ENCODE results near the gene PRRT4.

Gene PRRT4

GRCh38 chr7:128404143-128404681 lies 42.7 kb upstream of the PRRT4 start (continued):
- TF ChIP-seq TCF7L2 (IDR thresholded peaks at IDR 0.05; ENCODE audit: borderline replicate concordance, low read depth, low read length) (no peak), ZNF121 (tag by site-specific recombination; IDR thresholded peaks at IDR 0.05) (no peak), BCL11A (tag by site-specific recombination; IDR thresholded peaks at IDR 0.05; ENCODE audit: low read depth) (no peak), ZBTB49 (tag by site-specific recombination; IDR thresholded peaks at IDR 0.05; ENCODE audit: low read depth) (no peak), OVOL3 (tag by site-specific recombination; IDR thresholded peaks at IDR 0.05) (no peak), ZSCAN5A (tag by site-specific recombination; IDR thresholded peaks at IDR 0.05) (no peak), ZNF311 (tag by site-specific recombination; IDR thresholded peaks at IDR 0.05; ENCODE audit: borderline replicate concordance) (no peak), KLF1 (tag by site-specific recombination; IDR thresholded peaks at IDR 0.05) (peak; percentile 95), SETDB1 (IDR thresholded peaks at IDR 0.05; ENCODE audit: insufficient read length, low read length) (no peak), ZNF610 (tag by site-specific recombination; IDR thresholded peaks at IDR 0.05; ENCODE audit: borderline replicate concordance) (no peak), HOXD13 (CRISPR knock-in tag; IDR thresholded peaks at IDR 0.05; ENCODE audit: borderline replicate concordance) (no peak), ZSCAN18 (tag by site-specific recombination; IDR thresholded peaks at IDR 0.05) (no peak), MZF1 (tag by site-specific recombination; IDR thresholded peaks at IDR 0.05; ENCODE audit: borderline replicate concordance) (no peak), ELK4 (IDR thresholded peaks at IDR 0.05; ENCODE audit: borderline replicate concordance, low read depth, low read length) (no peak), PRDM10 (tag by site-specific recombination; IDR thresholded peaks at IDR 0.05) (peak; percentile 54; the same call in 1 of the 2 replicates), ZNF843 (tag by site-specific recombination; IDR thresholded peaks at IDR 0.05) (no peak), ZNF394 (tag by site-specific recombination; IDR thresholded peaks at IDR 0.05; ENCODE audit: borderline replicate concordance) (no peak), ZBTB26 (tag by site-specific recombination; optimal IDR thresholded peaks at IDR 0.05) (no peak), ZNF510 (tag by site-specific recombination; IDR thresholded peaks at IDR 0.05; ENCODE audit: insufficient replicate concordance) (no peak), ZNF37A (tag by site-specific recombination; IDR thresholded peaks at IDR 0.05) (no peak), ZNF600 (tag by site-specific recombination; IDR thresholded peaks at IDR 0.05) (peak; percentile 98), ZFP3 (tag by site-specific recombination; IDR thresholded peaks at IDR 0.05; ENCODE audit: low read depth) (no peak), OSR2 (tag by site-specific recombination; IDR thresholded peaks at IDR 0.05) (no peak), ZNF155 (tag by site-specific recombination; IDR thresholded peaks at IDR 0.05) (no peak), ZNF341 (tag by site-specific recombination; IDR thresholded peaks at IDR 0.05; ENCODE audit: low read depth) (peak; percentile 38; the same call in 1 of the 2 replicates), ZNF830 (tag by site-specific recombination; IDR thresholded peaks at IDR 0.05; ENCODE audit: low read depth) (no peak), SCRT1 (tag by site-specific recombination; IDR thresholded peaks at IDR 0.05; ENCODE audit: borderline replicate concordance) (no peak), ZNF239 (tag by site-specific recombination; IDR thresholded peaks at IDR 0.05) (no peak), ZNF529 (tag by site-specific recombination; IDR thresholded peaks at IDR 0.05; ENCODE audit: insufficient replicate concordance) (no peak), ZNF792 (tag by site-specific recombination; IDR thresholded peaks at IDR 0.05) (no peak)
